ENCODE measurements around the gene EIF4B.

DNA sequence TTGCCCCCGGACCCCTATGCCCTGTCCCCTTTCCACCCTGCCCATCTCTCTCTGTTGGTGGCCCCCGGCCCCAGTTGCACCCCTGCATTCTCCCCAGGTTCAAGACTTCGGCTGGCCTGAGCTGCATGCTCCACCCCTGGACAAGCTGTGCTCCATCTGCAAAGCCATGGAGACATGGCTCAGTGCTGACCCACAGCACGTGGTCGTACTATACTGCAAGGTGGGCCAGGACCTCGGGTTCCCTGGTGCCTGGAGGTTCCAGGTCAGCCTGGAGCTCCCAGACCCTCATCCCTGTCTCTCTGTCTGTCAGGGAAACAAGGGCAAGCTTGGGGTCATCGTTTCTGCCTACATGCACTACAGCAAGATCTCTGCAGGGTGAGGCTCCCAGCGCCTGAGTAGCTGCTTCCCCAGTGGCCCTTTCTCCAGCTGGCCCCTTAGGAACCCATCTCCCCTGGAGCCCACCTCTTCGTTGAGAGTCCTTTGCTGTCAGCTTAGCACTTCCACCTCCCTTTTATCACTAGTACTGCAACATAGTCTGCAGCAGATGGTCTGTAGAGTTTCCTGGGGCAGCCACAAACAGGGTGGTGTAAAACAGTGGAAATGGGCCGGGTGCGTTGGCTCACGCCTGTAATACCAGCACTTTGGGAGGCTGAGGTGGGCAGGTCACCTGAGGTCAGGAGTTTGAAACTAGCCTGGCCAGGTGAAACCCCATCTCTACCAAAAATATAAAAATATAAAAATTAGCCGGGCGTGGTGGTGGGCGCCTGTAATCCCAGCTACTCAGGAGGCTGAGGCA is 49.4 kb downstream of the EIF4B start:
- no peak for TF ChIP-seq CTCF (IDR thresholded peaks at IDR 0.05 in 4 of 5, conservative IDR thresholded peaks at IDR 0.05 in 1 of 5)
- no peak for TF ChIP-seq POLR2A (IDR thresholded peaks at IDR 0.05)

Data from gastrocnemius medialis (tissue), 4 donors.